NCI-H2196 (cell line): ENCODE results near the gene YPEL1.
"Not testable (repeated sequence)": the region's sequence is repeated elsewhere in the genome, so short reads cannot be mapped to it uniquely, and the experiment has no call there.

ENCODE experiments used
- DNase-seq: peaks from one replicate; lab custom pipeline; 2025; ENCODE audit not compliant: unreplicated experiment; lab: John Stamatoyannopoulos, UW

YPEL1 gene

GRCh38 chr22:21700822-21701221 lies 34.8 kb downstream of the YPEL1 start:
- DNase-seq: no peak

- no peak for DNase-seq
Measured at GRCh38 chr22:21699643-21700042, 36.0 kb downstream of the YPEL1 start.

- DNase-seq: no peak
Measured at GRCh38 chr22:21698430-21699329, 36.9 kb downstream of the YPEL1 start.

DNA sequence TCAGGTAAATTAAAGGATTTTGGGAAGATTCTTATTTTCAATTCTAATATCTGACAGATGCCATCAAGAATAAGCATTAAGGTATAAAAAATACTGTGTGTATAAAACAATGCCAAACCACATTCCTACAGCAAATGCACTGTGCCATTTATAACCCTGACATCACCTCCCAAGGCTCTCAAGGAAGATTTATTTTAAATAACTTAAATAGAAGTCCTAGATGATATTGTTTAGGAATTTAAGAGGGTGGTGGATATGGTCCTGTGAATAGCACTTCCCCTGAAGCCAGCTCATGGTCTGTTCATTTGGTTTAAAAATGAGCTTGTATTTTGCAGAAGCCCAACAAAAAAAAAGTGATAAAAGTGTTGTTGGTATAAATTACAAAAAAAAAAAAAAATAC lies 37.7 kb downstream of the YPEL1 start:
- DNase-seq: no peak

DNA sequence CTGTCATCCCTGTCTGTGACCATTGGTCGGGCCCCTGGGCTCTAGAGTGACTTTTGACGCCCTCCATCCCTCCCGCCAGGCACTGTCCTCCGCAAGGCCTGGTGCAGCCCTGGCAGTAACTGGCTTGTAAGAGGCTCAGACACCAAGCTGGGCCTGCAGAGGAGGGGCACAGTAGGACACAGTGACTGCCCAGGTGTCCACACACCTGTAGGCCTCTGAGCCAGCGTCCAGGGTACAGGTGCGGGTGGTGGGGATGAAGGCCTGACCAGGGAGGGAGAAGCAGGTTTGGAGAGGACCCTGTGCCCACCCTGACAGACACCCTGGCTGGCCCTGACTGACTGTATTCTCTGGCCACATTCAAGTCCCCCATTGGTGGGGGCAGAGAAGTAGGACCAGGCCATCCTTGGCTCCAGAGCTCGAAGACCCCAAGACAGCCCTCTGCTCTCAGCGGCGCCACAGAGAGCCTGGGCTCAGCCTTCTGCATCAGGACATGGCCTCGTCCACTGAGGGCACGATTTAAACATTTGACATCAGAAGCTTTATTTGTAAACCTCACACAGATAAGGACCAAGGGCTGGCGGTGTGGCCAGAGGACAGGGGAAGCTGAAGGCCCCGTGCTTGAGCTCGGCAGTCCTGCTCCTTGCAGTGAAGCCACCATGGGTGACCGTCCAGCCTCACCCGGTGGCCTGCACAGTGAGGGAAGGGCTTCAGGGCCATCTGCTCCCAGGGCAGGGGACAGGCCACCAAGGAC lies 38.4 kb downstream of the YPEL1 start:
- DNase-seq: no peak

DNA sequence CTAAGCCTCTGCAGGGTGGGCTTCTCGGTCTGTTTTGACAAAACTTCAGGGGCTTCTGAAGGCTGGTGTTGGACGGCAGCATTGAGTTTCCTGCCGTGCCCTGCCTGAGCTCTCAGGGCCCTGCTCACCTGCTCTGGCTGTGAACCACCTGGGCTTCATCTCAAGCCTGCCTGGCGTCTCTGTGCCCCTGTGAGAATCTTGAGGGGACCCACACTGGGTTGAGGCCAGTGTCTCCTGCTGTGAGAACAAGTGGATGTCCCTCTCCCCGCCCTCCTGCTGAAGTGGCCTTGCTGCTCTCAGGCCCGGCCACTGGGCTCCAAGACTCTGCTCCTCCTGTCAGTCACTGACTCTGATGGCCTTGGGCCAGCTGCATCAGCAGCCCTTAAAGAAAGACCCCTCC lies 39.5 kb downstream of the YPEL1 start:
- no peak for DNase-seq

DNA sequence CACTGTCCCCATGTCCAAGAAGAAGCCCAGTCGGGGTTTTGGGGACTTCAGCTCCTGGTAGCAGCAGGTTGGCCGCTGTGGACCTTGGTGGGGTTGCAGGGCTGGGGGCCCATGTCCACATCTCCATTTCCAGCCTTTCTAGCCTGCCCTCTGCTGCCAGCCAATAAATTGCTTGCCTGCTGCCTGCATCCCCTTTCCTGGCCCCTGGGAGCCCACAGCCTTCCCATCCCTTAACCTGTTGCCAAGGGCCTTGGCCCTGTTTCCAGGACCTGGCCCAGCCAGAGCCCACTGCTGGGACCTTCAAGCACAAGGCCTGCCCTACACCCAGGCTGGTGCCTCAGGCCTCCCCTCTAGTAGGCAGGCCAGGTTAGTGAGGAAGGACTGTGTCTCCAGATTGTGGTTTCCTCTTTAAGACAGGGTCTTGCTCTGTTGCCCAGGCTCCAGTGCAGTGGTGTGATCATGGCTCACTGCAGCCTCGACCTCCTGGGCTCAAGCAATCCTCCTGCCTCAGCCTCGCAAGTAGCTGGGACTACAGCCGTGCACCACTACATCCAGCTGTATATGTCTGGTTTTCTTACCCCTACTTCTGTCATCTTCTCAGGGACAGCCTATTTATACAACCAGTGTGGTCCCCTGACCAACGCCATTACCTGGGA lies 40.0 kb downstream of the YPEL1 start:
- DNase-seq: no peak

GRCh38 chr22:21694795-21695429 lies 40.7 kb downstream of the YPEL1 start:
- DNase-seq: no peak

DNA sequence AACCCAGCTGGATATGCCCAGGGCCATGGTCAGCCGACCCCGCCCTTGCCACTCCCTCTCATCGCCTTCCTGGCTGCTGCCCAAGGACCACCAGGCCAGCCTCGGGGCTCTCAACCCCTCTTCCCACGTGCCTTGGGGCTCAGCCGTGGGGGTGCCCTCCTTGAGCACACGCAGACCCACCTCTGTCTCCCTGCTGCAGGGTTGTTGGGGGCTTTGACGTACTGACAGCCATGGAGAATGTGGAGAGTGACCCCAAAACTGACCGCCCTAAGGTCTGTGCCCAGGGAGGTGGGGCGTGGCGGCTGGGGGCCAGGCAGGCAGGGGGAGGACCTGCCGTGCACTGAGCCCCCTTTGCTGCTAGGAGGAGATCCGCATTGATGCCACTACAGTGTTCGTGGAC lies 41.2 kb downstream of the YPEL1 start:
- DNase-seq: no peak

GRCh38 chr22:21693999-21694341 lies 41.6 kb downstream of the YPEL1 start:
- no peak for DNase-seq

GRCh38 chr22:21693333-21693998 lies 42.1 kb downstream of the YPEL1 start:
- no peak for DNase-seq

DNA sequence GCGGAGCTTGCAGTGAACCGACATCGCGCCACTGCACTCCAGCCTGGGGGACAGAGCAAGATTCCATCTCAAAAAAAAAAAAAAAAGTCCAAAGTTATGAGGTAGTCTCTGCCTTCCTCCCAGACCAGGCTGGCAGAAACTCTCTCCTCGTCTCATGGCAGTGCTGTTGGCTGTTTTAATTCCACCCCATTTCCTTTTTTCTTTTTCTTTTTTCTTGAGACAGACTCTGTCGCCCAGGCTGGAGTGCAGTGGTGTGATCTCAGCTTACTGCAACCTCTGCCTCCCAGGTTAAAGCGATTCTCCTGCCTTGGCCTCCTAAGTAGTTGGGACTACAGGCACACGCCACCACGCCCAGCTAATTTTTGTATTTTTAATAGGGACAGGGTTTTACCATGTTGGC lies 42.7 kb downstream of the YPEL1 start:
- not testable (repeated sequence) for DNase-seq

- DNase-seq: no peak
Measured at GRCh38 chr22:21691816-21692215, 43.8 kb downstream of the YPEL1 start.

- peak; percentile 10 for DNase-seq
Measured at GRCh38 chr22:21690401-21690801, 45.2 kb downstream of the YPEL1 start.

DNA sequence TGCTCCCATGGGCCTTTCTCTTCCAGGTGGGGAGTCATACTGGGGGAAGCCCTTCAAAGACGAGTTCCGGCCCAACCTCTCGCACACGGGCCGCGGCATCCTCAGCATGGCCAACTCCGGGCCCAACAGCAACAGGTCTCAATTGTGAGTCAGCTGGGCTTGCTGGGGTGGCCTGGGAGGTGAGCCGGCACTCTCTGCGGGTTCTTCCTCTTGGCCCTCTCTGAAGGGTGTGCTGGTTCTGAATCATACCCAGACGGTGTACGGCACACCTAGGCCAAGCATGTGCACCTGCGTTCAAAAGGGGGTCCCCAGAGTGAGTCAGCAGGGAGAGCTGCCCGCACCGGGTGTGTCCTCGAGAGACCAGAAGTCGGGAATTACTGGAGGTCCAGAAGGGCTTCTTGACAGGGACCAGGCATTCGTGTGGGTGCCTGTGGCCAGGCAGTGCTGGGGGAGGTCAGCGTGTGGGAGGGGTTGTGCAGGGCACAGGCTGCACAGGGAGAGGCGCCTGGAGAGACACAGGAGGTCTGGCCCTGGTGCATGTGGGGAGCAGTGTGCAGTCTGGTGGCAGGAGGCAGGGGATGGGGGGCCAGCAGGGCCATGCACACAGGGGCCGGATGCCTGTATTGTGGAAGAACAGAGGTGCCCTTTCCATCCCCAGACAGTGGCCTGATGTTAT lies 46.8 kb downstream of the YPEL1 start:
- DNase-seq: no peak

GRCh38 chr22:21688341-21688705 lies 47.3 kb downstream of the YPEL1 start:
- no peak for DNase-seq

- no peak for DNase-seq
Measured at GRCh38 chr22:21687685-21688259, 47.8 kb downstream of the YPEL1 start.

DNA sequence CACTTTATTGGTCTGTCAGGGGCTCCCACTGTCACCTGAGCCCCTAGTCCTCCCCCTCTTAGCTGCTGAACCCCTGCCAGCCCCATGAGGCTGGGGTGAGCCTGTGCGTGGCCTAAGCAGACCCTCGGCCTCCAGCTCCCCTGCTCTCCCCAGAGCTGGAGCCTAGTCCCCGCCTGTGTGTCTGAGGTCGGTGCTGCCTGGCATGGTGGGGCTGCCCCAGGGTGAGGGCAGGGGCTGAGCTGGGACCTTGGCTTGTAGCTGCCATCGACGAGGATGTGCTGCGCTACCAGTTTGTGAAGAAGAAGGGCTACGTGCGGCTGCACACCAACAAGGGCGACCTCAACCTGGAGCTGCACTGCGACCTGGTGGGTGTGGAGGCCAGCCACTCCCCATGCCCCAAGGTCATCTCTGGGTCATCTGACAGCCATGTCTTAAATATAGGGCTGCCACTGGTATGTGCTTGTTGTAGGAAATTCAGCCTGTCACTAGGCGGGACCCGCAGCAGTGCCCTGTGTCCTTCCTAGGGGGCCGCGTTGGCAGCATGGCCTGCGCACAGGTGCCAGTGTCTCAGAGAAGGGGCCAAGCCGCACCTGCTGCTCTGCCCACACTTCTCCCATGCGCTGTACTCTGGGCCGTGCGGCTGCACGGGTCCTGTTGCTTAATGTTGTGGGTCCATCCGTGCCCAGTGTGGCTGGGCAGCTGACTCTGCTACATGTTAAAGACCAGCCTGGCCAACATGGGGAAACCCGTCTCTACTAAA lies 48.8 kb downstream of the YPEL1 start:
- no peak for DNase-seq

GRCh38 chr22:21686193-21686608 lies 49.4 kb downstream of the YPEL1 start:
- DNase-seq: no peak
